Measurements from ENCODE around the gene POU2F1.
"Not testable (repeated sequence)": the region's sequence is repeated elsewhere in the genome, so short reads cannot be mapped to it uniquely, and the experiment has no call there.

POU2F1 gene

GRCh38 chr1:167205306-167206050, 15.2 kb upstream of the POU2F1 start:
- not testable (repeated sequence) for DNase-seq

- no peak for DNase-seq
Measured at GRCh38 chr1:167206166-167206835, 14.4 kb upstream of the POU2F1 start.

GRCh38 chr1:167207940-167208623, 12.6 kb upstream of the POU2F1 start:
- no peak for DNase-seq

GRCh38 chr1:167208624-167208976, 12.1 kb upstream of the POU2F1 start:
- DNase-seq: no peak

GRCh38 chr1:167209044-167209443, 11.6 kb upstream of the POU2F1 start:
- DNase-seq: no peak

- no peak for DNase-seq
Measured at GRCh38 chr1:167210966-167211674, 9.6 kb upstream of the POU2F1 start.

GRCh38 chr1:167212025-167212424, 8.7 kb upstream of the POU2F1 start:
- no peak for DNase-seq

- no peak for DNase-seq
Measured at GRCh38 chr1:167216809-167217208, 3.9 kb upstream of the POU2F1 start.

- DNase-seq: no peak
Measured at GRCh38 chr1:167219194-167219593, 1.5 kb upstream of the POU2F1 start.

GRCh38 chr1:167219646-167220536, 795 bp upstream of the POU2F1 start:
- DNase-seq: peak in 42 of 56 donors; percentile 26 to 90 (median 76)

- peak in 28 of 56 donors; percentile 9 to 65 (median 38) for DNase-seq
Measured at GRCh38 chr1:167221126-167221737, 546 bp downstream of the POU2F1 start.

- peak in 50 of 56 donors; percentile 4 to 82 (median 55) for DNase-seq
Measured at GRCh38 chr1:167221738-167222610, 1.3 kb downstream of the POU2F1 start.

GRCh38 chr1:167223144-167224103, 2.7 kb downstream of the POU2F1 start:
- DNase-seq: no peak

GRCh38 chr1:167224734-167225235, 4.1 kb downstream of the POU2F1 start:
- not testable (repeated sequence) for DNase-seq

- DNase-seq: no peak
Measured at GRCh38 chr1:167225920-167226319, 5.2 kb downstream of the POU2F1 start.

- no peak for DNase-seq
Measured at GRCh38 chr1:167227934-167228378, 7.3 kb downstream of the POU2F1 start.

- DNase-seq: no peak
Measured at GRCh38 chr1:167229719-167230385, 9.2 kb downstream of the POU2F1 start.
